Pancreas (tissue), 10 donors: ENCODE measurements around the gene FSTL4. TPM values are rescaled to one million over a fixed set of nuclear protein-coding genes. Genes with fewer than 3 reads are reported as not detected.

Source experiments
- ATAC-seq, 4 donors: fragments of 200-7000 bp; cut with Tn5 transposase; one replicate each; pipeline versions ENCODE4 v1.8.0 to v1.9.1; 2020; ENCODE audit warnings: mild to moderate bottlenecking in 4 of 4, moderate library complexity in 4 of 4
- DNase-seq, 6 donors: peaks; one replicate each; pipeline ENCODE4 v3.0.0-alpha.2; 2020
- FAIRE-seq: peaks from 2 replicates; lab custom pipeline; 2012; peaks lifted over from hg19 to GRCh38; lab: Jason Lieb, UNC
- H3K27ac ChIP-seq, 4 donors: fragments of 200-600 bp; sonication (generic); 1 replicate in 3 of 4; 2 replicates in 1 of 4; pipeline versions ENCODE4 v1.5.0 to v1.8.0; 2020
- H3K27me3 ChIP-seq, 4 donors: fragments of 200-600 bp; one replicate each; pipeline ENCODE4 v1.8.0; 2021
- H3K36me3 ChIP-seq, 3 donors: fragments of 200-600 bp; sonication (generic) in 1 of 3; one replicate each; pipeline versions ENCODE4 v1.5.0 to v1.8.0; 2020 to 2021
- H3K4me1 ChIP-seq, 3 donors: fragments of 200-600 bp; one replicate each; pipeline ENCODE4 v1.8.0; 2021
- H3K4me3 ChIP-seq, 4 donors: fragments of 200-600 bp; sonication (generic) in 2 of 4; one replicate each; pipeline versions ENCODE4 v1.5.0 to v1.8.0; 2020 to 2021
- H3K9me3 ChIP-seq, 4 donors: fragments of 200-600 bp; one replicate each; pipeline ENCODE4 v1.8.0; 2021
- WGBS, 2 donors: extraction: QIAGEN DNeasy Blood & Tissue Kit; methylation state at CpG; one replicate each; pipeline ENCODE4 v1.1.7; 2013; 5-methylcytosine and 5-hydroxymethylcytosine counted together
- intact Hi-C, 3 donors: fragments of 100-400 bp; cut with DNase I; formaldehyde crosslinking; loops; one replicate each; pipeline versions ENCODE4 v1.11.1 to v1.14.2; 2022
- polyA plus RNA-seq, 2 donors: library from polyadenylated mRNA; stranded (reverse); fragments of 200-250 nt; gene quantifications; one replicate each; pipeline ENCODE4 v1.2.3, GENCODE V29; 2013
- total RNA-seq, 6 donors: library from RNA; stranded (reverse); fragmentation: NEBNext Ultra II Directional in 4 of 6; extraction: Animal tissue kit (Norgen Biotek cat#: 25700) in 4 of 6; gene quantifications; one replicate each; pipeline versions ENCODE4 v1.2.1 to v1.2.4, GENCODE V29; 2021 to 2023
- TF ChIP-seq, protein P1 (sequence below), 4 donors: fragments of 200-600 bp; sonication (generic) in 3 of 4; IDR thresholded peaks; one replicate each; pipeline versions ENCODE4 v1.5.0 to v1.8.0; 2021; ENCODE audit warnings: antibody characterized with exemption in 4 of 4
- donor health status: healthy with polysubstance abuse.
- donor health status: DM: no; HTN: no; CAD: no; lungs with moderate emphysema.
- donor health status: DM: no; HTN: no; CAD: no.
- donor health status: control.
- donor health status: control.
- donor health status: Bipolar disorder and iron deficiency.
- donor health status: DM: yes; HTN: yes; CAD: no.
- donor health status: DM: no; HTN: no; CAD: no.
- donor health status: DM: no; HTN: no; CAD: no.
- donor health status: DM: yes; HTN: yes; CAD: no.

Gene FSTL4
- total and polyA plus RNA-seq, 8 donors = 0.68 to 2.4 (median 1.4) TPM

DNA sequence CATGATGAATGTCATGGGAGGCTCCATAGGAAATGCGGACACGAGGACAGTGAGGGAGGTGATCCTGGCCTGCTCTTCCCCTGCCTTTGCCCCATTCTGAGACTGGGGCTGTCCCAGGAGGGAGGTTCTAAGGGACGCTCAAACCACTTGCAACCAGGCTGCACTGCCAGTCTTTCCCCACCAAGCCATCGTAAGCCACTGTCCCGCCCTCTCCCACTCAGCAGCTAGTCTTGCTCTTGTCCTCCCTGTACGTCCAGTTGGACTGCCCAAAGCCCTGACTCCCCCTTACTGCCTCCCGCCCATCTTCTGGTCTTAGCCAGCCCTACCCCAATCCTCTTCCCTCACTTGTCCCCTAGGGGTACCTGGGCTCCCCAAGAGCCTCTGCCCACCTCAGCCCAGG, 115.7 kb downstream of the FSTL4 start:
- 85 to 89% methylated on average over 7 of the region's 7 CpGs for WGBS, 2 donors
- no peaks in the 10 kb centered on the region for H3K36me3 ChIP-seq
- FAIRE-seq (no peak), DNase-seq (no peak), ATAC-seq (no peak)
- no peak overlapping the region for H3K27ac ChIP-seq
- no peaks in the 10 kb centered on the region for H3K27me3 ChIP-seq
- intact Hi-C loops = no loop called here
- H3K4me1 ChIP-seq = no peaks in the 10 kb centered on the region
- TF ChIP-seq, protein P1, sequence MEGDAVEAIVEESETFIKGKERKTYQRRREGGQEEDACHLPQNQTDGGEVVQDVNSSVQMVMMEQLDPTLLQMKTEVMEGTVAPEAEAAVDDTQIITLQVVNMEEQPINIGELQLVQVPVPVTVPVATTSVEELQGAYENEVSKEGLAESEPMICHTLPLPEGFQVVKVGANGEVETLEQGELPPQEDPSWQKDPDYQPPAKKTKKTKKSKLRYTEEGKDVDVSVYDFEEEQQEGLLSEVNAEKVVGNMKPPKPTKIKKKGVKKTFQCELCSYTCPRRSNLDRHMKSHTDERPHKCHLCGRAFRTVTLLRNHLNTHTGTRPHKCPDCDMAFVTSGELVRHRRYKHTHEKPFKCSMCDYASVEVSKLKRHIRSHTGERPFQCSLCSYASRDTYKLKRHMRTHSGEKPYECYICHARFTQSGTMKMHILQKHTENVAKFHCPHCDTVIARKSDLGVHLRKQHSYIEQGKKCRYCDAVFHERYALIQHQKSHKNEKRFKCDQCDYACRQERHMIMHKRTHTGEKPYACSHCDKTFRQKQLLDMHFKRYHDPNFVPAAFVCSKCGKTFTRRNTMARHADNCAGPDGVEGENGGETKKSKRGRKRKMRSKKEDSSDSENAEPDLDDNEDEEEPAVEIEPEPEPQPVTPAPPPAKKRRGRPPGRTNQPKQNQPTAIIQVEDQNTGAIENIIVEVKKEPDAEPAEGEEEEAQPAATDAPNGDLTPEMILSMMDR (IDR thresholded peaks at IDR 0.05) = no peak
- H3K4me3 ChIP-seq = no peak overlapping the region
- H3K9me3 ChIP-seq = no peaks in the 10 kb centered on the region

DNA sequence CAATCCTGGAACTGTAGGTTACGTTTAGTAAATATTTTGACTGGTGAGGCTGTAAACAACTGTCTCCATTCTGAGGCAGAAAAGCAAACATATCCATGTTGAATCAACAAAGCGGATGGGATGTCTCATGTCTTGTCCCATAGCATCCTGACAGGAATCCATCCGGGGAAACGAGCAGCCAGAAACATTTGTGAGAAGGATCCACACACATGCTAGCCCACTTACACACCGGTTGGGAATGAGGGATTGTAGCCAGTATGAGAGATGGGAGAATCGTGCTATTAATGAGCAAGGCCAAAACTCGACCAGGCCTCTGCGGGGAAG, 117.5 kb downstream of the FSTL4 start:
- intact Hi-C loops = no loop called here
- WGBS, 2 donors = 71 to 72% methylated on average over 8 of the region's 8 CpGs
- FAIRE-seq (no peak), DNase-seq (no peak), ATAC-seq (no peak)
- H3K4me1 ChIP-seq = no peaks in the 10 kb centered on the region
- H3K36me3 ChIP-seq = no peaks in the 10 kb centered on the region
- H3K27ac ChIP-seq = no peak overlapping the region
- H3K9me3 ChIP-seq = no peaks in the 10 kb centered on the region
- no peak overlapping the region for H3K4me3 ChIP-seq
- H3K27me3 ChIP-seq = no peaks in the 10 kb centered on the region
- TF ChIP-seq, protein P1 (IDR thresholded peaks at IDR 0.05) = no peak

GRCh38 chr5:133494232-133494922, 118.0 kb downstream of the FSTL4 start:
- H3K27ac ChIP-seq = no peak overlapping the region
- H3K36me3 ChIP-seq = no peaks in the 10 kb centered on the region
- no peaks in the 10 kb centered on the region for H3K4me1 ChIP-seq
- intact Hi-C loops = no loop called here
- WGBS, 2 donors = 74 to 78% methylated on average over 6 of the region's 6 CpGs
- no peak overlapping the region for H3K4me3 ChIP-seq
- H3K9me3 ChIP-seq = no peaks in the 10 kb centered on the region
- no peaks in the 10 kb centered on the region for H3K27me3 ChIP-seq
- FAIRE-seq = no peak
- TF ChIP-seq, protein P1 (IDR thresholded peaks at IDR 0.05) = no peak
- ATAC-seq = no peak
- no peak for DNase-seq

DNA sequence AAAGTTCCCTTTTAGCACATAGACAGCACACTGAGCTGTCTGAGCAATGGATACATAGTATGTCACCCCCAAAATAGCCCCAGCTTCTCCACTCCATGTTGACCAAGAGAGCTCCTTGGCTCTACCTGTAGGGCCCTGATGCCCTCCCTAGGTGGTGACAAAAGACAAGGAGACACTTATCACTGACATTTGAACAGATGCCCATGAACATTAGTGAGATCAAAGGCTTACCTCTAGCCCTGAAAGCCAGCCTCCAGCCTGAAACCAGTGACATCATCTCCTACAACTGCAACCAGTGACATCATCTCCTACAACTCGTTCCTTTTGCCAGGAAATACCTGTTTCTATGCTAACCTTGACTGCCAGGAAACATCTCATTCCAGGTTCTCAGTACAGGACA, 122.7 kb downstream of the FSTL4 start:
- Histone ChIP-seq H3K27ac (no peak overlapping the region), H3K4me3 (no peak overlapping the region), H3K27me3 (no peaks in the 10 kb centered on the region), H3K9me3 (no peaks in the 10 kb centered on the region), H3K36me3 (no peaks in the 10 kb centered on the region), H3K4me1 (no peaks in the 10 kb centered on the region)
- 23 to 24% methylated on average over 1 of the region's 1 CpG for WGBS, 2 donors
- ATAC-seq (peak in 3 of 4 donors; percentile 43 to 62 (median 60)), FAIRE-seq (no peak), DNase-seq (no peak)
- intact Hi-C loops = no loop called here
- TF ChIP-seq, protein P1 (IDR thresholded peaks at IDR 0.05) = no peak

DNA sequence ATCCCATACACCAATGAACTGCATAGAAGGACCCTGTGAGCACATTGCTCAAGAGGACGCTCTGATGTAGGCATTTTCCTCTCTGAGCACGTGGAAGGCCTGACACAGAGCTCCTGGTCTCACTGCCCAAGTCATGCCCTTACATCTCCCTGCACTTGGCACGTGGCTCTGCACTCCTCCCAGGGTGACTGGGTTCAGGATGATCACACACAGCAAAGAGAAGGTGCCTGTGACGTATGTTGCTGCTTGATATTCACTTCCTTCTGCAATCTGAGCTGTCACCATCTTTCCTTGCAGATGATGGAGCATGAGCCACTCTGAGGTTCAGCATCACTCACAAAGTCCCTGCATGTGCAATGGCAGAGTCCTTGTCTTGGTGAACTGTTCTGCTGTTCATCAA, 125.2 kb downstream of the FSTL4 start:
- H3K36me3 ChIP-seq = no peaks in the 10 kb centered on the region
- no peaks in the 10 kb centered on the region for H3K9me3 ChIP-seq
- no peak for DNase-seq
- TF ChIP-seq, protein P1 (IDR thresholded peaks at IDR 0.05) = no peak
- H3K27me3 ChIP-seq = no peaks in the 10 kb centered on the region
- intact Hi-C loops = no loop called here
- FAIRE-seq = no peak
- 70 to 79% methylated on average over 4 of the region's 4 CpGs for WGBS, 2 donors
- H3K27ac ChIP-seq = no peak overlapping the region
- no peak overlapping the region for H3K4me3 ChIP-seq
- ATAC-seq = no peak
- no peaks in the 10 kb centered on the region for H3K4me1 ChIP-seq
